GM12878 (cell line): ENCODE results near the gene CORO2B. TPM values are rescaled to one million over a fixed set of nuclear protein-coding genes. Genes with fewer than 3 reads are reported as not detected.

Experiments
- ATAC-seq: fragments of 200-7000 bp; cut with Tn5 transposase; 3 replicates; pipeline ENCODE4 v1.9.1; 2020; ENCODE audit warnings: mild to moderate bottlenecking, moderate library complexity
- BruUV-seq: library from RNA; stranded (reverse); fragments of 400-500 nt; replicated peaks from 2 replicates; lab custom pipeline; 2021; lab: Mats Ljungman, UMichigan
- CTCF ChIA-PET: fragments of 300-600 bp; sonication (Branson Sonifier 250); formaldehyde crosslinking; extraction: SDS; loops from one replicate; lab custom pipeline; 2021; ENCODE audit warnings: inconsistent platforms; lab: Yijun Ruan, JAX
- POLR2A ChIA-PET: fragments of 350-600 bp; formaldehyde crosslinking; extraction: SDS; loops from one replicate; lab custom pipeline; 2021; ENCODE audit warnings: inconsistent platforms; lab: Charles Lee
- RAD21 ChIA-PET: fragments of 300-600 bp; sonication (Branson Sonifier 250); formaldehyde crosslinking; loops from one replicate; lab custom pipeline; 2023; ENCODE audit warnings: antibody characterized with exemption; ENCODE audit not compliant: unreplicated experiment; lab: Charles Lee
- SMC1A ChIA-PET: fragments of 300-600 bp; sonication (Branson Sonifier 250); formaldehyde crosslinking; loops from one replicate; lab custom pipeline; 2023; ENCODE audit not compliant: unreplicated experiment, uncharacterized antibody; lab: Charles Lee
- DNase-seq: peaks from one replicate; pipeline ENCODE4 v3.0.0-alpha.2; 2011; ENCODE audit warnings: low read depth, low spot score
- FAIRE-seq: peaks from 3 replicates; lab custom pipeline; 2011; peaks lifted over from hg19 to GRCh38; lab: Jason Lieb, UNC
- H2AFZ ChIP-seq: 2 replicates; pipeline ENCODE4 v1.6.0; 2011; ENCODE audit warnings: low read depth, low read length, control low read depth; ENCODE audit not compliant: control insufficient read depth
- H3K27ac ChIP-seq: 2 replicates; pipeline ENCODE4 v1.5.1; 2011; ENCODE audit warnings: control low read depth; ENCODE audit not compliant: control insufficient read depth, insufficient read depth
- H3K27me3 ChIP-seq, 2 experiments: replicated peaks in 1 of 2; 2 replicates each; pipeline versions ENCODE4 v1.6.0 to v1.6.1; 2011; ENCODE audit warnings: low read length in 1 of 2; ENCODE audit not compliant: control insufficient read depth in 2 of 2, insufficient read depth in 2 of 2
- H3K36me3 ChIP-seq, 2 experiments: 2 replicates each; pipeline ENCODE4 v1.5.1; 2011; ENCODE audit warnings: low read length in 1 of 2; ENCODE audit not compliant: control insufficient read depth in 2 of 2, insufficient read depth in 2 of 2
- H3K4me1 ChIP-seq: 2 replicates; pipeline ENCODE4 v1.6.1; 2011; ENCODE audit warnings: mild to moderate bottlenecking, low read length, moderate library complexity, mixed read lengths; ENCODE audit not compliant: control insufficient read depth, insufficient read depth
- H3K4me2 ChIP-seq: 2 replicates; pipeline ENCODE4 v1.6.0; 2011; ENCODE audit warnings: control low read depth; ENCODE audit not compliant: control insufficient read depth, insufficient read depth
- H3K4me3 ChIP-seq: fragments of 200-600 bp; sonication (generic); 2 replicates; pipeline ENCODE4 v1.5.1; 2016
- H3K79me2 ChIP-seq: 2 replicates; pipeline ENCODE4 v1.6.0; 2011; ENCODE audit warnings: low read length; ENCODE audit not compliant: control insufficient read depth, insufficient read depth
- H3K9ac ChIP-seq: 2 replicates; pipeline ENCODE4 v1.8.0; 2011; ENCODE audit warnings: low read length, control low read depth, mixed read lengths; ENCODE audit not compliant: control insufficient read depth, insufficient read depth
- H3K9me3 ChIP-seq: replicated peaks from 3 replicates; pipeline ENCODE4 v1.5.1; 2011; ENCODE audit warnings: mild to moderate bottlenecking, low read length; ENCODE audit not compliant: control insufficient read depth, insufficient read depth
- H4K20me1 ChIP-seq: 2 replicates; pipeline ENCODE4 v1.6.0; 2011; ENCODE audit not compliant: control insufficient read depth, insufficient read depth
- PKNOX1 ChIP-seq: fragments of 450-650 bp; IDR thresholded peaks from 2 replicates; pipeline ENCODE4 v1.6.1; 2016; ENCODE audit warnings: mild to moderate bottlenecking
- SRF ChIP-seq, 2 experiments: IDR thresholded peaks; 2 replicates each; pipeline ENCODE4 v1.6.1; 2011; ENCODE audit warnings: low read depth in 2 of 2, low read length in 2 of 2, mild to moderate bottlenecking in 1 of 2, moderate library complexity in 1 of 2
- STAT3 ChIP-seq: IDR thresholded peaks from 2 replicates; pipeline ENCODE4 v1.6.1; 2011; ENCODE audit warnings: low read depth, low read length, improper control_type of control experiment
- WGBS: methylation state at CpG from one replicate; pipeline ENCODE4 v1.1.6; 2016; ENCODE audit warnings: low lambda C conversion rate; ENCODE audit not compliant: insufficient replicate concordance, insufficient coverage; ENCODE audit errors: missing lambda C conversion rate; 5-methylcytosine and 5-hydroxymethylcytosine counted together
- in situ Hi-C: fragments of 300-500 bp; cut with MboI; formaldehyde crosslinking; loops from 9 replicates; pipeline ENCODE4 v1.14.3; 2018; ENCODE audit warnings: mixed read lengths
- intact Hi-C: fragments of 100-400 bp; cut with micrococcal nuclease; formaldehyde crosslinking; loops from one replicate; pipeline ENCODE4 v1.14.2; 2022; ENCODE audit not compliant: unreplicated experiment
- polyA plus RNA-seq, 11 experiments: library from polyadenylated mRNA; depleted of rRNA in 4 of 11; unstranded in 6 of 11; stranded (reverse) in 5 of 11; fragments of >200 nt; fragmentation: Nextera tagmentation in 4 of 11; fragmentation: Illumina TruSeq in 1 of 11; extraction: Ambion mirVana in 4 of 11; extraction: Trizol in 1 of 11; gene quantifications; 1 replicate in 1 of 11; 2 replicates in 10 of 11; pipeline versions ENCODE4 v1.2.1 to v1.2.3, GENCODE V29; 2011 to 2016; ENCODE audit warnings: inconsistent platforms in 2 of 11, missing spikeins in 2 of 11, low read depth in 1 of 11
- total RNA-seq, 4 experiments: library from RNA; depleted of rRNA in 3 of 4; stranded (reverse); fragments of >200 nt in 3 of 4; fragmentation: Illumina TruSeq in 1 of 4; extraction: Trizol in 1 of 4; gene quantifications; 2 replicates each; pipeline versions ENCODE4 v1.2.1 to v1.2.3, GENCODE V29; 2013 to 2021
- TF ChIP-seq, protein P1 (sequence below): fragments of 450-650 bp; IDR thresholded peaks from 2 replicates; pipeline ENCODE4 v1.6.1; 2016; ENCODE audit warnings: mild to moderate bottlenecking

The CORO2B gene
- total and polyA plus RNA-seq, 10 of the 15 experiments (the other 5 are each of a cell fraction or from before 2014, with no cell fraction given), result 0.05 to 0.73 (median 0.13) TPM; not detected in 4

DNA sequence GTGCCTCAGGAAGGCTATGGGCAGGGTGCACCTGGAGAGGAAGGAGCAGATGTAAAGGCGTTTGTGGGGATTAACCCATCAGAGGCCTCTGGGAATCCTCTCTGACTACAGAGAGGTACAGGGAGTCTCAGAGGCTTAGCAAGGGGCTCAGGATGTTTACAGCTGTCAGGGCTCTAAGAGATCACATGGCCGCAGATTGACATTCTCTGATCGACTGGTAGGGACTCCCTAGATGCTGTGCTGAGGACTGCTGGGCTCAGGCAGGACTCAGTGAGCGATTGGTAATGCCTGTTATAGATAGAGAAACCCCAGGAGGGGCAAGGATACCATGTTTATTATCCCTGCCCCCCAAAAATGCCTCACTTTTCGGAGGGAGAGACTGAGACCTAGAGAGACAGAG is 103.5 kb downstream of the CORO2B start:
- ChIA-PET POLR2A (no interaction called here), CTCF (interaction anchor here (3.9 kb wide), 1 partner anchor 8 kb away, joined by 17 read pairs; no protein-coding TSS in a partner anchor), SMC1A (no interaction called here), RAD21 (no interaction called here)
- in situ Hi-C loops, result no loop called here
- H3K4me1 ChIP-seq, result no peaks in the 10 kb centered on the region
- 0% methylated on average over 5 of the region's 5 CpGs for WGBS
- intact Hi-C loops, result no loop called here
- H3K4me3 ChIP-seq, result no peak overlapping the region
- TF ChIP-seq, protein P1, sequence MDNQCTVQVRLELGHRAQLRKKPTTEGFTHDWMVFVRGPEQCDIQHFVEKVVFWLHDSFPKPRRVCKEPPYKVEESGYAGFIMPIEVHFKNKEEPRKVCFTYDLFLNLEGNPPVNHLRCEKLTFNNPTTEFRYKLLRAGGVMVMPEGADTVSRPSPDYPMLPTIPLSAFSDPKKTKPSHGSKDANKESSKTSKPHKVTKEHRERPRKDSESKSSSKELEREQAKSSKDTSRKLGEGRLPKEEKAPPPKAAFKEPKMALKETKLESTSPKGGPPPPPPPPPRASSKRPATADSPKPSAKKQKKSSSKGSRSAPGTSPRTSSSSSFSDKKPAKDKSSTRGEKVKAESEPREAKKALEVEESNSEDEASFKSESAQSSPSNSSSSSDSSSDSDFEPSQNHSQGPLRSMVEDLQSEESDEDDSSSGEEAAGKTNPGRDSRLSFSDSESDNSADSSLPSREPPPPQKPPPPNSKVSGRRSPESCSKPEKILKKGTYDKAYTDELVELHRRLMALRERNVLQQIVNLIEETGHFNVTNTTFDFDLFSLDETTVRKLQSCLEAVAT, result peak; percentile 87
- peak in 1 of 2 experiments; percentile 67; a peak in 1 of 4 replicates for TF ChIP-seq SRF (IDR thresholded peaks at IDR 0.05; ENCODE audit: low read depth in 2 of 2, low read length in 2 of 2)
- 0 out of 2 replicates have a peak, but pooled peaks have one; percentile 18 for TF ChIP-seq PKNOX1
- no peak for TF ChIP-seq STAT3
- no TSS peak for BruUV-seq
- H3K79me2 ChIP-seq, result no peaks in the 10 kb centered on the region
- H4K20me1 ChIP-seq, result no peaks in the 10 kb centered on the region
- no peak overlapping the region for H3K9ac ChIP-seq
- no peak overlapping the region for H3K4me2 ChIP-seq
- ATAC-seq, result peak; percentile 52; the same call in 1 of the 3 replicates
- H3K36me3 ChIP-seq, result no peaks in the 10 kb centered on the region
- no peak overlapping the region for H2AFZ ChIP-seq
- no peak overlapping the region for H3K27ac ChIP-seq
- 0 out of 4 replicates have a peak, but pooled peaks cover 0 to 5% of the 10 kb centered on the region in 2 experiments for H3K27me3 ChIP-seq
- no peak for DNase-seq
- no peaks in the 10 kb centered on the region for H3K9me3 ChIP-seq
- no peak for FAIRE-seq
